K562 (cell line): ENCODE results near the gene TVP23A. TPM values are rescaled to one million over a fixed set of nuclear protein-coding genes. Genes with fewer than 3 reads are reported as not detected.
A peak's percentile ranks its signal among the peaks of the same experiment; 100 is the strongest.

Source experiments
- ATAC-seq: fragments of 200-7000 bp; cut with Tn5 transposase; 3 replicates; pipeline ENCODE4 v1.9.1; 2020; ENCODE audit warnings: moderate library complexity
- BruUV-seq: library from RNA; stranded (reverse); fragments of 400-500 nt; replicated peaks from 2 replicates; lab custom pipeline; 2021; lab: Mats Ljungman, UMichigan
- CTCF ChIA-PET: fragments of 300-600 bp; formaldehyde crosslinking; extraction: SDS; loops from one replicate; lab custom pipeline; 2021; ENCODE audit warnings: low intra/inter-chr PET ratio; lab: Yijun Ruan, JAX
- POLR2A ChIA-PET: fragments of 300-600, 350-650 bp; sonication (Branson Sonifier 250); formaldehyde crosslinking; extraction: SDS; loops from one replicate; lab custom pipeline; 2021; ENCODE audit warnings: antibody characterized with exemption, inconsistent platforms; lab: Yijun Ruan, JAX
- DNase-seq, 4 experiments: peaks; one replicate each; pipeline versions ENCODE4 v3.0.0 to v3.0.0-alpha.2; 2011 to 2018; ENCODE audit warnings: low spot score in 3 of 4, mixed read lengths in 3 of 4; ENCODE audit errors: extremely low read depth in 1 of 4
- FAIRE-seq: peaks from 2 replicates; lab custom pipeline; 2011; peaks lifted over from hg19 to GRCh38; lab: Jason Lieb, UNC
- H2AFZ ChIP-seq: 2 replicates; pipeline ENCODE4 v1.6.0; 2011; ENCODE audit warnings: low read depth, low read length, control low read depth, inconsistent platforms
- H3K27ac ChIP-seq: fragments of 200-600 bp; 3 replicates; pipeline ENCODE4 v1.8.0; 2011; ENCODE audit warnings: low read depth, mild to moderate bottlenecking, control low read depth, inconsistent platforms, low read length, moderate library complexity, mixed read lengths; ENCODE audit errors: extremely low read depth
- H3K27me3 ChIP-seq, 2 experiments: fragments of 300-600 bp in 1 of 2; 2 replicates in 1 of 2; 3 replicates in 1 of 2; pipeline versions ENCODE4 v1.6.0 to v1.8.0; 2011; ENCODE audit warnings: inconsistent platforms in 2 of 2, low read length in 2 of 2, mild to moderate bottlenecking in 1 of 2, mixed read lengths in 1 of 2, moderate library complexity in 1 of 2; ENCODE audit not compliant: control insufficient read depth in 2 of 2, insufficient read depth in 2 of 2
- H3K36me3 ChIP-seq: fragments of 300-600 bp; 3 replicates; pipeline ENCODE4 v1.8.0; 2011; ENCODE audit warnings: mild to moderate bottlenecking, low read length, inconsistent platforms; ENCODE audit not compliant: control insufficient read depth, insufficient read depth
- H3K4me1 ChIP-seq, 2 experiments: fragments of 200-600 bp in 1 of 2; replicated peaks in 1 of 2; 2 replicates in 1 of 2; 3 replicates in 1 of 2; pipeline versions ENCODE4 v1.5.1 to v1.8.0; 2011; ENCODE audit warnings: inconsistent platforms in 2 of 2, low read length in 2 of 2, mild to moderate bottlenecking in 1 of 2, mixed read lengths in 1 of 2, moderate library complexity in 1 of 2; ENCODE audit not compliant: control insufficient read depth in 2 of 2, insufficient read depth in 2 of 2
- H3K4me2 ChIP-seq: 2 replicates; pipeline ENCODE4 v1.6.1; 2011; ENCODE audit warnings: low read length, control low read depth, inconsistent platforms, mixed read lengths; ENCODE audit not compliant: insufficient read depth
- H3K4me3 ChIP-seq: fragments of 200-600 bp; sonication (generic), shearing (Covaris generic); 2 replicates; pipeline ENCODE4 v1.5.1; 2016; ENCODE audit warnings: control low read depth, inconsistent platforms
- H3K79me2 ChIP-seq: fragments of 200-600 bp; 3 replicates; pipeline ENCODE4 v1.8.0; 2011; ENCODE audit warnings: low read length, inconsistent platforms; ENCODE audit not compliant: control insufficient read depth, insufficient read depth
- H3K9ac ChIP-seq, 2 experiments: 2 replicates each; pipeline versions ENCODE4 v1.6.0 to v1.6.1; 2011; ENCODE audit warnings: low read depth in 2 of 2, low read length in 2 of 2, control low read depth in 1 of 2, inconsistent platforms in 1 of 2, mild to moderate bottlenecking in 1 of 2, mixed read lengths in 1 of 2; ENCODE audit not compliant: insufficient read depth in 1 of 2
- H3K9me1 ChIP-seq: one replicate; pipeline ENCODE4 v1.6.0; 2011; ENCODE audit warnings: inconsistent platforms, mild to moderate bottlenecking, low read length, moderate library complexity; ENCODE audit not compliant: control insufficient read depth, insufficient read depth
- H3K9me3 ChIP-seq: replicated peaks from 2 replicates; pipeline ENCODE4 v1.5.1; 2011; ENCODE audit warnings: low read depth, low read length, inconsistent platforms; ENCODE audit not compliant: control insufficient read depth, insufficient read depth
- H4K20me1 ChIP-seq: replicated peaks from 2 replicates; pipeline ENCODE4 v1.6.1; 2011; ENCODE audit warnings: low read length, inconsistent platforms, mixed read lengths; ENCODE audit not compliant: control insufficient read depth, insufficient read depth
- ATF3 ChIP-seq, 2 experiments: fragments of 450-650 bp in 1 of 2; sonication (generic) in 1 of 2; formaldehyde crosslinking in 1 of 2; IDR thresholded peaks in 1 of 2; conservative IDR thresholded peaks in 1 of 2; 2 replicates each; pipeline versions ENCODE4 v1.6.1 to v1.8.1; 2016 to 2023; ENCODE audit warnings: mild to moderate bottlenecking in 2 of 2, moderate library complexity in 2 of 2, inconsistent platforms in 1 of 2, missing genetic modification reagents in 1 of 2
- DACH1 ChIP-seq: fragments of 450-650 bp; IDR thresholded peaks from 2 replicates; pipeline ENCODE4 v1.6.1; 2018; ENCODE audit not compliant: partially characterized antibody
- ETV5 ChIP-seq: sonication (generic); formaldehyde crosslinking; IDR thresholded peaks from 2 replicates; pipeline ENCODE4 v1.4.0; 2020; ENCODE audit warnings: low read depth, mild to moderate bottlenecking, missing genetic modification reagents
- HNRNPLL ChIP-seq: fragments of 200-400 bp; formaldehyde crosslinking; IDR thresholded peaks from 2 replicates; pipeline ENCODE4 v1.6.1; 2017; ENCODE audit warnings: low read length, low read depth, mild to moderate bottlenecking; ENCODE audit not compliant: poor library complexity, severe bottlenecking
- PRDM10 ChIP-seq: fragments of 450-650 bp; IDR thresholded peaks from 2 replicates; pipeline ENCODE4 v1.6.1; 2018; ENCODE audit not compliant: partially characterized antibody
- ZFP1 ChIP-seq: fragments of 450-650 bp; formaldehyde crosslinking; IDR thresholded peaks from 2 replicates; pipeline ENCODE4 v1.4.0; 2020; ENCODE audit warnings: mild to moderate bottlenecking, mixed read lengths
- ZNF592 ChIP-seq: fragments of 450-650 bp; IDR thresholded peaks from 2 replicates; pipeline ENCODE4 v1.6.1; 2017; ENCODE audit warnings: antibody characterized with exemption, mild to moderate bottlenecking
- WGBS: fragments of 100-300 bp; shearing (Covaris generic); methylation state at CpG from one replicate; pipeline ENCODE4 v1.1.6; 2016; ENCODE audit warnings: low coverage, mixed read lengths; ENCODE audit not compliant: insufficient coverage; ENCODE audit errors: missing lambda C conversion rate; 5-methylcytosine and 5-hydroxymethylcytosine counted together
- in situ Hi-C: fragments of 300-500 bp; cut with MboI; formaldehyde crosslinking; loops from 4 replicates; pipeline ENCODE4 v1.15.0; 2018; ENCODE audit warnings: inconsistent platforms, mixed read lengths
- intact Hi-C: fragments of 100-400 bp; cut with micrococcal nuclease; formaldehyde crosslinking; loops from 2 replicates; pipeline ENCODE4 v1.14.2; 2022
- polyA plus RNA-seq, 8 experiments: library from polyadenylated mRNA; depleted of rRNA in 4 of 8; stranded (reverse) in 5 of 8; unstranded in 3 of 8; fragments of >200 nt; fragmentation: Nextera tagmentation in 2 of 8; fragmentation: Illumina TruSeq in 1 of 8; extraction: Ambion mirVana in 2 of 8; extraction: Trizol in 1 of 8; gene quantifications; 2 replicates each; pipeline versions ENCODE4 v1.2.1 to v1.2.3, GENCODE V29; 2011 to 2014; ENCODE audit warnings: inconsistent platforms in 1 of 8, missing spikeins in 1 of 8
- total RNA-seq, 7 experiments: library from RNA; depleted of rRNA in 6 of 7; stranded (reverse); fragments of >200 nt in 6 of 7; fragmentation: Illumina TruSeq in 2 of 7; extraction: Trizol in 2 of 7; gene quantifications; 2 replicates each; pipeline versions ENCODE4 v1.2.1 to v1.2.3, GENCODE V29; 2011 to 2021; ENCODE audit warnings: low replicate concordance in 1 of 7
- TF ChIP-seq, protein P1 (sequence below): fragments of 250-450 bp; sonication (Bioruptor Pico); IDR thresholded peaks from 2 replicates; pipeline ENCODE4 v1.9.0; 2021; ENCODE audit warnings: mild to moderate bottlenecking, inconsistent platforms

Gene TVP23A
- total and polyA plus RNA-seq, 9 of the 15 experiments (the other 6 are each of a cell fraction or from before 2014, with no cell fraction given) = 0.04 to 0.77 (median 0.10) TPM; not detected in 3

- Histone ChIP-seq H3K4me3 (peak overlapping the region; percentile 66), H3K4me2 (peak overlapping the region; percentile 97), H3K36me3 (peaks cover 38% of the 10 kb centered on the region; the same call in 2 of the 3 replicates), H4K20me1 (no peaks in the 10 kb centered on the region), H2AFZ (peak overlapping the region; percentile 95), H3K9ac (peak overlapping the region; percentile 80 to 88), H3K27me3 (no peaks in the 10 kb centered on the region), H3K9me3 (no peaks in the 10 kb centered on the region), H3K27ac (peak overlapping the region; percentile 99), H3K9me1 (no peaks in the 10 kb centered on the region), H3K4me1 (peaks cover 23 to 24% of the 10 kb centered on the region in 2 experiments), H3K79me2 (peaks cover 9% of the 10 kb centered on the region; the same call in 2 of the 3 replicates)
- ChIA-PET POLR2A (interaction anchor here (0.5 to 1.9 kb wide), 11 partner anchors 9 to 1885 kb away, joined by 3 to 21 read pairs (median 3); no protein-coding TSS in a partner anchor), CTCF (no interaction called here)
- BruUV-seq = TSS peak; percentile 89
- intact Hi-C loops = no loop called here
- peak in 1 of 4 experiments; percentile 44 for DNase-seq
- ATAC-seq = peak; percentile 29
- in situ Hi-C loops = loop anchor here (5.0 kb wide), 2 partner anchors 168 to 492 kb away; no protein-coding TSS in a partner anchor
- FAIRE-seq = no peak
- WGBS = 32% methylated on average over 16 of the region's 17 CpGs
- peak; percentile 29 for TF ChIP-seq DACH1
- no peak for TF ChIP-seq ETV5 (CRISPR knock-in tag)
- no peak for TF ChIP-seq HNRNPLL
- no peak for TF ChIP-seq ATF3 (IDR thresholded peaks at IDR 0.05)
- 0 out of 2 replicates have a peak, but pooled peaks have one; percentile 25 for TF ChIP-seq ATF3 (CRISPR knock-in tag; conservative IDR thresholded peaks at IDR 0.05)
- TF ChIP-seq, protein P1, sequence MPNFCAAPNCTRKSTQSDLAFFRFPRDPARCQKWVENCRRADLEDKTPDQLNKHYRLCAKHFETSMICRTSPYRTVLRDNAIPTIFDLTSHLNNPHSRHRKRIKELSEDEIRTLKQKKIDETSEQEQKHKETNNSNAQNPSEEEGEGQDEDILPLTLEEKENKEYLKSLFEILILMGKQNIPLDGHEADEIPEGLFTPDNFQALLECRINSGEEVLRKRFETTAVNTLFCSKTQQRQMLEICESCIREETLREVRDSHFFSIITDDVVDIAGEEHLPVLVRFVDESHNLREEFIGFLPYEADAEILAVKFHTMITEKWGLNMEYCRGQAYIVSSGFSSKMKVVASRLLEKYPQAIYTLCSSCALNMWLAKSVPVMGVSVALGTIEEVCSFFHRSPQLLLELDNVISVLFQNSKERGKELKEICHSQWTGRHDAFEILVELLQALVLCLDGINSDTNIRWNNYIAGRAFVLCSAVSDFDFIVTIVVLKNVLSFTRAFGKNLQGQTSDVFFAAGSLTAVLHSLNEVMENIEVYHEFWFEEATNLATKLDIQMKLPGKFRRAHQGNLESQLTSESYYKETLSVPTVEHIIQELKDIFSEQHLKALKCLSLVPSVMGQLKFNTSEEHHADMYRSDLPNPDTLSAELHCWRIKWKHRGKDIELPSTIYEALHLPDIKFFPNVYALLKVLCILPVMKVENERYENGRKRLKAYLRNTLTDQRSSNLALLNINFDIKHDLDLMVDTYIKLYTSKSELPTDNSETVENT (CRISPR knock-in tag) = no peak
- no peak for TF ChIP-seq ZFP1 (CRISPR knock-in tag)
- peak; percentile 34; the same call in 1 of the 2 replicates for TF ChIP-seq ZNF592
- TF ChIP-seq PRDM10 = peak; percentile 81
Measured at GRCh38 chr16:10744370-10745030, 74.1 kb downstream of the TVP23A start.
